ENCODE data around the gene GAPVD1.

GAPVD1 gene

DNA sequence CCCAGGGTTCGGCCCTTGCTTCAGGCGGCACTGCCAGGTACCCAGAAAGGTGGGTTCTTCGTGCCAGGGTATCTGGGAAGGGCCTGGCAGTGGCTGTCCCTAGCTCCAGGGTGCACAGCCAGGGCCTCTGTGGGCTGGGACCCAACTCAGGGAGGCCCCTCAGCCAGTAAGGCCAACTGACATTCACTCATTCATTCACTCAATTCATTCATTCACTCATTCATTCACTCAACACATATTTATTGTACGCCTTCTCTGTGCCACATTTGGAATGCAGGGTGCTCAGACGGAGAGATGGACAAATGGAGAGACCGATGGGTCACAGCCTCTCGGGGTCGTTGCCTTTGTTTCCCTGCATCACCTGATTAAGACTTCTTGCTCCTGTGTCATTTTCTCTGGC lies 154.9 kb downstream of the GAPVD1 start:
- no peak for TF ChIP-seq POLR2A (IDR thresholded peaks at IDR 0.05; ENCODE audit: low read depth, low read length)
- TF ChIP-seq POLR2AphosphoS5 (IDR thresholded peaks at IDR 0.05; ENCODE audit: low read depth, low read length), result no peak
- TF ChIP-seq POU2F2 (IDR thresholded peaks at IDR 0.05; ENCODE audit: low read depth, low read length), result no peak
- no peak for TF ChIP-seq PAX5 (IDR thresholded peaks at IDR 0.05; ENCODE audit: insufficient read depth, low read length, severe bottlenecking)
- TF ChIP-seq TAF1 (IDR thresholded peaks at IDR 0.05; ENCODE audit: low read depth, low read length), result no peak
- no peak for TF ChIP-seq SPI1 (IDR thresholded peaks at IDR 0.05; ENCODE audit: low read depth, low read length)
- DNase-seq (ENCODE audit: insufficient read length, low spot score) (no peak), FAIRE-seq (no peak)

Measured in GM12891 (cell line).